ENCODE data around the gene GLDC.
"Not testable (repeated sequence)": the region's sequence is repeated elsewhere in the genome, so short reads cannot be mapped to it uniquely, and the experiment has no call there.

GLDC gene

GRCh38 chr9:6660512-6660911 lies 15.0 kb upstream of the GLDC start:
- no peak for DNase-seq

GRCh38 chr9:6658628-6659353 lies 13.3 kb upstream of the GLDC start:
- DNase-seq, result no peak

DNA sequence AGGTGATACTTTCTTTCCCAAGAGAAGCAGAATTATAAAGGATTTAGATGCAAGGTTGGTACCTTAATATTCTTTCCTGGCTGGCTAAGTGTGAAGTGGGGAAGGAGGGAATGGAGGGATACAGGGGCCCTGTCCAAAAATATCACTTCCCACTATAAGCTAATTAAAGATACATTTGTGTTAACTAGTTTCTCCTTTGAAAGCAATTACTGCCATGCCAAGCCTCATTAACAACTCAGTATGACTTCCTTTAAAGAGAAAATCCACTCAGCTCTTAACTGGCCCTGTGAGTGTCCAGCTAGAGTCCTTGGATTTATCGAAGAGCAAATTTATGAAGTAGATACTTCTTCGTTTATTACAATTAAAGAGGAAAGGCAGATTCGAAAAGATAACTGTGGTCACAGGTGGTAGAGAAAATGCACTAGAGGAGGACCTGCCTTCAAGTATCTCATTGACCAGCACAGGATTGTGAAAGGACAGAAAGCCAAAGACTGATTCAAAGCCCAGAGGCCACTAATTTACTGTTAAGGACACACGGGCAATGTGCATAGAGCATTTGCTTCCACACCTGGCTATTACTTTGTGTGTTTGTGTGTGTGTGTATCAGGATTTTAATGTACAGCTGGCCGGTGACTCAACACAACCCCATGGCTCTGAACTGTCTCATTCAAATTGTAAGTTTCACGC lies 11.2 kb upstream of the GLDC start:
- DNase-seq, result no peak

GRCh38 chr9:6655036-6655435 lies 9.5 kb upstream of the GLDC start:
- no peak for DNase-seq

GRCh38 chr9:6646293-6646636 lies 736 bp upstream of the GLDC start:
- DNase-seq, result no peak

GRCh38 chr9:6645105-6645354 lies 499 bp downstream of the GLDC start:
- DNase-seq, result peak; percentile 21

DNA sequence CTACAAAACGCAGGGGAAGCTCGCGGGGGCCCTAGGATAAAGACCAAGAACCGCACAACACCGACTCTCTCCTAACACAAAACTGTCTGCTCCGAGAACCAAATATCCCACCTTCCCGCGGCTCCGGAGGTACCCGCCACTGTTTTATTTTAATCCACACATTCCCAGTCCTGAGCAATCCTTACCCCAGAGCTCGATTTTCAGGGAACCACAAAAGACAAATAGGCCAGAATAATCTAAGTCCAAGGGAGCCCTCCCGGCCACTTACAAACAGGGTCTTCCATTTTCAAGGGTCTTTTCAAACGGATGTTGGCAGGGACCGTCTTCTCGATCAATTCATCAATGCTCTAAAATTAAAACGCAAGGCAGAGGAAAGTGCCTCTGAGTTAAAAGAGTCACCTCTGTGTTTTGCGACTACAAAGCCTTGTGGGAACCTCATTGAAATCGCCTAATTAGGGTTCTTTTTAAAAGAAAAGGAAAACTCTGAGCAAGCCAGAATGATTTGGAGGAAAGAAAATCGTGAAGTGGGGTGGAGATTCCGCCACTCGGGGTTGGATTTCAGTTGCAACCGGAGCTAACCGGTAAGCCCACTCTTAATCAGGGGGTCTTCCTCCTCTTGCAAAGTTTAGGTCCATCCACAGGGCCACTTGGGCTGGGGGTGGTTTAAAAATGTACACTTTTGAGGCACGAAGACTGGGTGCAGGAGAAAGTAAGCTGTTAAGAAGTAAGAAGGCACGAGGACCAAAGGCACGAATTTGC lies 1.0 kb downstream of the GLDC start:
- no peak for DNase-seq

DNA sequence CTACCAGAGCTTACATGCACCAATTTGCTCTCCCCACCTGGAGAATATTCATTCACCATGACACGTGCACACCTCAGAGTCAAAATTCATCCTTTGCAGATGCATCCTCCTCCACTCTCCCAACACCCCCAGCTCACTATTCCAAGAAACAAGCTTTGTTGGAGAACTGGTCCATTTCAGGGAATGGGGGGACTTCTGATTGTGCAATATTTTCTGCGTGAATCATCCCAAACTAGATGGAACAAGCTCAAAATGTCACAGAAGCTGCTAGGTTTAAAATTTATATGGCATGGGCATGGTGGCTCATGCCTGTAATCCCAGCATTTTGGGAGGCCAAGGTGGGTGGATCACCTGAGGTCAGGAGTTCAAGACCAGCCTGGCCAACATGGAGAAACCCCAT lies 3.6 kb downstream of the GLDC start:
- no peak for DNase-seq

DNA sequence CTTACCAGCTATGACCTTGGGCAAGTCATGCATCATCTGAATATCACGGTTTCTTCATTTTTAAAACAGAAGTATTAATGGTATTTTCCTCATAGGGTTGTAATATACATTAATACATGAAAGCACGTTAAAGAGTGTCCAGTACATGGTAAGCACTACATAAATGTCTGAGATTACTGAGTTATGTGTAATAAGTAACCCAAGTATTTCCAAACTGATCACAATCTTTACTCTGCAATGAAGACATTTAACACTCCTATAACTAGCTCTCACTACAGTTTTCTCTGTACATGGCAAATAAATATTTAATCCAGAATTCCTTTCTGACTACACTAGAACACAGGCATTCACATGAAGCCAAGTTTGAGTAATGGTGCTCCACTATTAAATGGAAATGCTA lies 4.0 kb downstream of the GLDC start:
- DNase-seq, result no peak

DNA sequence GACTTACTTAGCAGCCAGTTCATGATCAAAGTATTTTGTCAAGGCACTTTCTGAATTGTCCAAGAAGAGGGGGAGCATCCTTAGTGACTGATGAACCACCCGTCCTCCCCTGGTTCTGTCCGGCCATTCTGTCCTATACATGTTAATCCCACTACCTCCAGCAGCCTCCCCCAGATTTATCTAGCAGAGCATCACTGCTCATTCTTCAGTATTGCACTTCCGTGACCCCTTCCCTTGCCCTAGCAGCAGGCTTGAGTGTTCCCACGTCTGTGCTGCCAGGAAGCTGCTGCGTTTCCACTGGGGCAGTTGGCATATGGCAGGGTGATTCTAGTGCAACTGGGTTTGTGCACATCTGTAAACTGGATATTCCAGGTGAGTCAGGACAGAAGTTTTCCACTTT lies 4.5 kb downstream of the GLDC start:
- no peak for DNase-seq

DNA sequence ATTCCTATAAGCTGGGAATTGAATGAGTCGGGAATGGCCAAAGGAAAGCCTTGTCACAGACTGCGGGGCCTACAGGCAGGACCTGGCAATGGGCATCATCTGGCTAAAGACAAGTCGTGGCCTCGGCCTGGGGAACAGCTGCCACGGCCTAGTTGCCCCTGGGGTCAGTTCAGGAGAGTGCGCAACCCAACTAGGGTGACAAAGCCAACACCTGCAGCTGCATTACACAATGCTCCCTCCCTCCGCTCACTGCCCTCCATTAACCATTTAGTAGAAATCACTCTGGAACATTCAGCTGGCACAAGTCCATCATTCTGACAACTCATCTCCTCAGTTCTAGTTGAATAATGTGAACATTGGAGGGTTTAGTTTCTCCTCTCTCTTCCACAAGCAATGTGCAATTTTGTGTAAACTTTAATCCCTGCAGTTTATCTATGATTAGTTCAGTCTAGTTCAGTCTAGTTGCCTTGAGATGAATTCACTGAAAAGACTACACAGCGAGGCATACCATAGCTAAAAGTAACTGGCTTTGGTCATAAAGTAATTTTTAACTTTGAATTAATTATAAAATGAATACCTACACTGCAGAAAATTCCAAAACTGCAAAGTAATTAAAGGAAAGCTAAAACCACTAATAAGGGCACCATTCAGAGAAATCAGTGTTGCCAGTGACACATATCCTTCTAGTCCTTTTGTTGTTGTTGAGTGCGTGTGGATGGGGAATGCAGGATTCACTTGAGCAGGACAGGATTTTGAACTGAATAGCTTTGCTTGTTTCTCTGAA lies 5.1 kb downstream of the GLDC start:
- DNase-seq, result no peak

DNA sequence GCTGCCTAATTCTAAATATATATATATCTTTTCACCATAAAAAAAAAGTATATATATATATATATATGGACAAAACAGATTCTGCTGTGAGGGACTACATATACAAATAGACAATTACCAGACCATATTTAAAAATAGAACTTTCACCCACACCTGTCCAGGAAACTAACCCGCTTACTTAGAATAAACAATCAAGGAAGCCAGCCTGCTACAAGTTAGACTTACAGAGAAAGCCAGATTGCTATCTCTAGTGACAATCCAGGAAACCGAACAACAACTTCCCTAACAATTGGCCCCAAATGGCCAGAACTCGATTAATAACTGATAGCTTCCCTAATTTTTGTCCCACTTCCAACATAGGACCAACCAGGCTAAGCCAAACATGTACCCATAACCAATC lies 5.9 kb downstream of the GLDC start:
- no peak for DNase-seq

DNA sequence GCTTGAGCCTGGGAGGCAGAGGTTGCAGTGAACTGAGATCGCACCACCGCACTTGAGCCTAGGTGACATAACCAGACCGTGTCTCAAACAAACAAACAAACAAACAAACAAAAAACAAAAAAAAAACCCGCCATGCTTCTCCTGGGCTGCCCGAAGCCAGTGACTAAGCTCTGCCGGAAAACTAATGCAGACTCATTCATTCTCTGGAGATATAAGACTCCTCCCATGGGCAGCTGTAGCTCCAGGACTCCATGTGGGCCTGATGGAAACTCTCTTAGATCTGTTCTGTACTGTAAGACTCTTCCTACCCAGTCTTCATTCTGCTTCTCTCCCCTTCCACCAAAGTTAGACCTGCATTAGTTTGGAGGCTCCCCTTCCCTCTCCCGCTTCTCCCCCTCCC lies 11.1 kb downstream of the GLDC start:
- DNase-seq, result no peak

DNA sequence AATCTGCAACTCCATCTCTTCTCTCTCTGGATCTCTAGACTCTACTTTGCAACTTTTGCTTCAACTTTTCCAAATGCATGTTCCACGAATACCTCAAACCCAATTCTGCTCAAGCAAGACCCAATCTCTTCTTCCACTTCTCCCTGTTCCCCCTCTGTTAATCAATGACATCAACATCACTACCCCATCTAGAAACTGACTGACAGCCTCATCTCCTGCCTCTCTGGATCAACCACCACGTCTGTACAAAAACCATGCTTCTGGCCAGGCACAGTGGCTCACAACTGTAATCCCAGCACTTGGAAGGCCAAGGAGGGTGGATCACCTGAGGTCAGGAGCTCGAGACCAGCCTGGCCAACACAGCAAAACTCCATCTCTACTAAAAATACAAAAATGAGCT lies 12.2 kb downstream of the GLDC start:
- no peak for DNase-seq

DNA sequence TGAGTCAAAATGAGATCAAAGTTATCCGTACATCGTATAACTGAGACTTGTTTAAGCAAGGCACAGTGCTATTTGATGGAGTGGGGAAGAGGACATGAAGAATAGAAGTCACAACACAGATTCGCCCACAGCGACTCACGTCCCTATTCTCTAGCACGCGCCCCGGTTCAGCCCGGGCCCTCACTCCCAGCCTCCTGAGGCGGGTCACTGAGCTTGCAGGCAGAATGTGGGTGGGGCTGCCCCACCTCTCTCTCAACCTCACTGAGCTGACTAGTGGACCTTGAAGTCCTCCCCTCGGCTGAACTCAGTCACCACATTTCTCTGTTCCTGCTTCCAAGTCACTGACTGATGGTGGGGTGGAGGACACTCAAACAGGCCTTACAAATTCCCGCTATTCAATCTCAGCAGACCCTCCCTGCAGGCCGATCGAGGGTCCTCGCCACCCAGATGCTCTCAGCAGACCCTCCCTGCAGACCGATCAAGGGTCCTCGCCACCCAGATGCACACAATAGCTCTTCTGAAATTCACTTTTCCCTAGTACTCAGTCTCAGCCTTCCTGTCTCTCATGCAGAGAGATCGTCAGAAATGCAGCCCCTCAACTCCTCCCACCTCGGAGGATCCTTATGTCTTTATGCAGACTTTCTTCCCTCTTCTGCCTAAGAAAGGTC lies 12.9 kb downstream of the GLDC start:
- DNase-seq, result no peak

DNA sequence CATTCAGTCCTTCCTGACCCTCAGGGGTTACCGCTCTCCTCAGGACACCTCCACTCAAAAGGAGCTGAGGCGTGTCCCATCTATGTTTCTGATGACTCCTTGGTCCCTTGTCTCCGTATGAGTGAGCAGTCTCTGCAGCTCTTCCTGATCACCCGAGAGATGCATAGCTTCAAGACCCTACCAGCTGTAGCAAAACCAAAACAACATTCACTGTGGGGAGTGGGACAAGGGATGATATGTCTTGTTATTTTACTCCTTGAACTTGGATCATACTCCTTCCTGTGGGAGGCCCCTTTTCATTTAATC lies 14.4 kb downstream of the GLDC start:
- DNase-seq, result no peak

DNA sequence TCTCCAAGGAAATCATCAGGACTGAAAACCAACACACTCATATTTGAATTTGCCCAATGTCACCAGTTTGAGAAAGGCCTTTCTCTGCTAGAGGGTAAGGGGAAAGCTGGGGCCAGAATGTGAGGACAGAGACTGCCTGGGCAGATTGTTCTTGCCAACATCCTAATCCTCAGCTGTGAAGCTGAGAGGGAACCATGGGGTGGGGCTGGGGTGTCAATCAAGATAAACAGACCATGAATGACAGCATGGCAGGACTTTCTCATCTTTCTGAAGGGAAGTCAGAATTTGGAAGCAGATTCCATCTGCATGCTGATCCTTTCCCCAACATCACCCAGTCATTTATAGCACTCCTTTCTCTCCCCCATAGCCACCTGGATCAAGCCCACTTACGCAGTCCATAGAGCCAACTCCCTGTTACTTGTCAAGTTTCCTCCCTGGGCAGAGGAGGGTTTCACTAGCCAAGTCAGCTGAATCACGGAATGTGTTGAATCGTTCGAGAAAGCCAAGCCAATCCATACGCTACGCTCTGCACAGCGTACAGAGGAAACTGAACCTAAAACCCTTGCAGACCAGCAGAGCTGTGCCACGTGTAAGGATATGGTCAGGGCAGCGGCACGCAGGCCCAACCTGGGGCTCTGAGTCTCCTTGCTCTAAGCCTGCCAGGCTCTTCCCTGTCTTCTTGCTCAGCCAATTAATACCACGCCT lies 14.9 kb downstream of the GLDC start:
- no peak for DNase-seq

DNA sequence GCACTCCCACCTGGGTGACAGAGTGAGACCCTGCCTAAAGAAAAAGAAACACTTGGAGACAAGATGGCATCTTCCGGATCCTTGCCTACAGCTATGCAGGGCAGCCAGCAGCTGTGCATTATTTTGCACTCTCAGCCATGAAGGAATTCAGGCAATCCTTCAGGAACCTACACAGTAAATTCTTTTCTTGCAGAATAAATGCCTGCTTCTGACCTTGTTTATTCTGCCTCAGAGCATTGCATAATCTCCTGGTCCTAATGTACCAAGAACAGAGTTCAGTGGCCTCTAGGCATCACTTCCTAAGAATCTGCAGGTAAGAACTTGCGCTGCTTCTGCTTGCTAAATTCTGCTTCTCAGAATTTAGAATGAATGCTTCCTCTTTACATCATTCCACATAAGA lies 16.8 kb downstream of the GLDC start:
- no peak for DNase-seq

- DNase-seq, result no peak
Observed at GRCh38 chr9:6625363-6625762, 20.2 kb downstream of the GLDC start.

DNA sequence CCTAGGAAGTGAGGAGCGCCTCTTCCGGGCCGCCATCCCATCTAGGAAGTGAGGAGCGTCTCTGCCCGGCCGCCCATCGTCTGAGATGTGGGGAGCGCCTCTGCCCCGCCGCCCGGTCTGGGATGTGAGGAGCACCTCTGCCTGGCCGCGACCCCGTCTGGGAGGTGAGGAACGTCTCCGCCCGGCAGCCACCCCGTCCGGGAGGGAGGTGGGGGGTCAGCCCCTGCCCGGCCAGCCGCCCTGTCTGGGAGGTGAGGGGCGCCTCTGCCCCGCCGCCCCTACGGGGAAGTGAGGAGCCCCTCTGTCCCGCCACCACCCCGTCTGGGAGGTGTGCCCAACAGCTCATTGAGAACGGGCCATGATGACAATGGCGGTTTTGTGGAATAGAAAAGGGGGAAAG lies 22.7 kb downstream of the GLDC start:
- not testable (repeated sequence) for DNase-seq

GRCh38 chr9:6620796-6621195 lies 24.7 kb downstream of the GLDC start:
- DNase-seq, result no peak

- DNase-seq, result no peak
Observed at GRCh38 chr9:6620353-6620752, 25.2 kb downstream of the GLDC start.

GRCh38 chr9:6619909-6620308 lies 25.6 kb downstream of the GLDC start:
- no peak for DNase-seq
